NCI-H2171 (cell line): ENCODE results near the gene VEGFA.

ENCODE experiments used
- DNase-seq: peaks from one replicate; lab custom pipeline; 2025; lab: John Stamatoyannopoulos, UW

The VEGFA gene

DNA sequence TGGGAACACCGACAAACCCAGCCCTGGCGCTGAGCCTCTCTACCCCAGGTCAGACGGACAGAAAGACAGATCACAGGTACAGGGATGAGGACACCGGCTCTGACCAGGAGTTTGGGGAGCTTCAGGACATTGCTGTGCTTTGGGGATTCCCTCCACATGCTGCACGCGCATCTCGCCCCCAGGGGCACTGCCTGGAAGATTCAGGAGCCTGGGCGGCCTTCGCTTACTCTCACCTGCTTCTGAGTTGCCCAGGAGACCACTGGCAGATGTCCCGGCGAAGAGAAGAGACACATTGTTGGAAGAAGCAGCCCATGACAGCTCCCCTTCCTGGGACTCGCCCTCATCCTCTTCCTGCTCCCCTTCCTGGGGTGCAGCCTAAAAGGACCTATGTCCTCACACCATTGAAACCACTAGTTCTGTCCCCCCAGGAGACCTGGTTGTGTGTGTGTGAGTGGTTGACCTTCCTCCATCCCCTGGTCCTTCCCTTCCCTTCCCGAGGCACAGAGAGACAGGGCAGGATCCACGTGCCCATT is 15.3 kb downstream of the VEGFA start:
- no peak for DNase-seq

DNA sequence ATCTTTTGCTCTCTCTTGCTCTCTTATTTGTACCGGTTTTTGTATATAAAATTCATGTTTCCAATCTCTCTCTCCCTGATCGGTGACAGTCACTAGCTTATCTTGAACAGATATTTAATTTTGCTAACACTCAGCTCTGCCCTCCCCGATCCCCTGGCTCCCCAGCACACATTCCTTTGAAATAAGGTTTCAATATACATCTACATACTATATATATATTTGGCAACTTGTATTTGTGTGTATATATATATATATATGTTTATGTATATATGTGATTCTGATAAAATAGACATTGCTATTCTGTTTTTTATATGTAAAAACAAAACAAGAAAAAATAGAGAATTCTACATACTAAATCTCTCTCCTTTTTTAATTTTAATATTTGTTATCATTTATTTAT is 15.9 kb downstream of the VEGFA start:
- no peak for DNase-seq

DNA sequence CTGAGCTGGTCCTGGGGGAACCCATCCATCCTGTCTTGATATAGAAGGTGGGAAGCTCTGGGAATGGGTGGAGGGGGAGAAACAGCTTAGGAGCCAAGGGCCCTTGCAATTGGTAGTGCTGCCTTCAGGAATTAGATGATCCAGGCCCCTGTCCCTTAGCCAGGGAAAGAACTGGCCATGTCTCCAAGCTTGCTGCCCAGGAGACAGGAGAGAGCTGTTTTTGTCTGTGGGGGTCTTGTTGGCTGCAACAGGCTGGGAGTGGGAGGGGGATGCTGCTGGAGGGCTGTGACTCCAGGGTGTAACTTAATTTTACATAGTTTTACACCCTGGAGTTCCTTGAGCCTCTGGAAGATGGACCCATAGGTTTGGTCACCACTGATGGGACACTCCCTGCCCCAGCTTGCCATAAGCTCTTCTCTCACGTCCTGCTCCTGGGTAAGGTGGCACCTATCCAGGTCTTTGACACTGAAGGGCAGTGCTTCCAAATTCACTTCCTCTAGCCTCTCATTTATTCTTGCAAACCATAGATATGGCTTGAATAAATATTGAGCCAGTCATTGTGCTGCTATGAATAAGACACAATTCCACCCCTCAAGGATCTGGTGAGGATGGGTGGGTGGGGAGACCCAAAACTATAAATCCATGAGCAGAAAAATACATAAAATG is 16.8 kb downstream of the VEGFA start:
- no peak for DNase-seq

DNA sequence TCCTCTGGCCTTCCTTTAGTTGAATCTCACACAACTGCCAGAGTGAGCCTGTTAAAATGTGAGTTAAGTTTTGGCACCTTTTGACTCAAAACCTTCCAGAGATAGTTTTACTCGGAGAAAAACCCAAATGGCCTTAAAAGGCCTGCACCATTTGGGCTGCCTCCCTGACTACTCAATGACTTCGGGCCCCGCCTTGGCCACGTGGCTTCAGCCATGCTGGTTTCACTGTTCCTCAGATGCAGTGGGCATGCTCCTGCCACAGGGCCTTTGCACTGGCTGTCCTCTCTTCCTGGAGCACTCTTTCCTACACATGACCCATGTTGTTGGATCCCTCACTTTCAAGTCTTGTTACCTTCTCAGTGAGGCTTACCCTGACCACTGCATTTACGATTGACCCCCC is 18.3 kb downstream of the VEGFA start:
- no peak for DNase-seq

DNA sequence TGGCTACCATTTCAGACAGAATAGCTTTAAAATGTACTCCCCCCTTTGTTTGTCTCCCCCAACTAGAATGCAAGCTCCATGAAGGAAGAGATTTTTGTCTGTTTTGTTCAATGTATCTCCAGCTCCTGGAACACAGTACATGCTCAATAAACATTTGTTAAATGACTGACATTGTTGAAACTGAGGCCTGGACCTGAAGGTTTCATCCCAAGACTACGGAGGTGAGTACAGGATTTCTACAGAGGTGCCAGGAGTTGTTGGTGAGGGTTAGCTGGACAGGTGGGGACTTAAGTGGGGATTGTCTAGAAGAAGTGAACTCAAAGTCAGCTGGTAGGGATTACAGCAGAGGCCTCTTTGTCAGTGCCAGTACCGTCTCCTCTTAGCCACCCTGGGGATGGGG is 19.4 kb downstream of the VEGFA start:
- no peak for DNase-seq

DNA sequence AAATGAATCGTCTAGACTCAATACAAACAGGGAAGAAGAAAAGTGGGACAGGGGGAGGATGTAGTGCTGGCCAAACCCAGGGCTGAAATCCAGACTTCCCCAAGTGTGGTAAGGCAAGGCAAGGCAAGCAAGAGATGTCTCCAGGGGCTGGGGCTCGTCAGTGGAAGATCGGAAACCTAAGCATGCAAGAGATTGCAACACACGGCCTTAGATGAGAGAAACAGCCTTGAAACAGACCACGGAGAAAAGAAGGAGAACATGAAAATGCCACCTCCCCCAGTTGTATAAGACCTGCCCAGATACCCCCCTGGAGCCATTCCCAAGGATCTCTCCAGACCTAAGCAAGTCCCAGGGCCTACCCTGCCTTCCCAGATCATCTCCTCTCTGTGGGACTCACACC is 20.0 kb downstream of the VEGFA start:
- no peak for DNase-seq

DNA sequence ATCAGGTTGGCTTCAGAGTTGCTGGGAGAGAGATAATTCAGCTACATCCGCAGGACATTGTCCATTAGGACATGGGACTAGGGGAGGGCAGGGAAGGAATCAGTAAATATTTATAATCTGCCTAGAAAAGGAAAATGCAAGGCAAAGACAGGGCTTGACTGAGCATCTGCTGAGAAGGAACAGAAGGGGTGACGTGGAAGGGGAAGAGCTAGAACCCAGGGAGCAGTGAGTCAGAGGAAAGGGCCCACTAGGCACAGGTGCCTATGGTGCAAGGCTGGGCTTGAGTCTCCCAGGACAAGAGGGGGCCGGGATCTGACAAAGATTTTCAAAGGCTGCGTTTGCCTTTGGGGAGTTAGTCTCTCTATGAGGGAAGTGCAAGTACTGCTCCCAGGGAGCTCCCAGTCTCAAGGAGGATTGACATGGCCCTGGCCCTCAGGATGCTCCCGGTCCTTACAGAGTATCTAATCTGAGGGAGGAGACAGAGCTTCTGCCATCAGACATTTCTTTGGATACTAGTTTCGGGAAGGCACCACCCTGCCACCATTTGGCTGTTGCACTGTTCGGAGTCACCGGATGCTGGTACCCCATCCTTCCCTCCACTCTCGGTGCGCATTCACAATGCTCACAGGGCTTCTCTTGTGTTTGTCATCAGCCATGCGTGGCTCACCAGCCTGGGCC is 21.9 kb downstream of the VEGFA start:
- no peak for DNase-seq

DNA sequence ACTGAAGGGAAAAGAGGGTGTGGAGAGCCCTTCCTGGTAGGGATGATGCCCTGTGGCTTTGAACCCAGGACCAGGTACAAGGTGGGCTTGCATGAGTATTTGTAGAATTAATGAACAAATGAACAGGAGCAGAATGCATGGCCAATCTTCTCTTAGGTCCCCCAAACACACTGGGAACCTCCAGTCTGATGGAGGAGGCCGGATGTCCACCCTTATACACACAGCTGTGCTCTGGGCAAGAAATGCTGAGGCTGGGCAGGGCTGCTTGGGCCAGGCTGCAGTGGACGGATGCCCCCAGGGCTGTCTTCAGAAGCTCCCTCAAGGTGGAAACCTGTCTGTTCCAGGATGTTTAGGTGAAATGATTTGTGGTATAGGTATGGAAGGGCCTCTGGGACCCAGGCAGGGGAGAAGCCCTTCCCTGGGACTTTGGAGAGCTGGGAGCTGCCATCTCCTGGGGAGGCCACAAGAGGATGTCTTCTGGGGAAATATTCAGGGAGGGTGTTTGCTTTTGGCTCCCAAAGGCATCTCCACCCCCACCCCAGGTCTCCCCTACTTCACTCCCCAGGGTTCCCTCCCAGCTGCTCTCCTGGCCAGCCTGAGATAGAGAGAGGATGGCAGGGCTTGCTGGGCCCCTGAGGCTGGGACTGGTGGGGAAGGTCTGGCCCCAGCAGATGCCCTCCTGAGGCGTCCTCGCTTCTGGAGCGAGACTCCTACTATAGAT is 23.3 kb downstream of the VEGFA start:
- DNase-seq, result no peak

DNA sequence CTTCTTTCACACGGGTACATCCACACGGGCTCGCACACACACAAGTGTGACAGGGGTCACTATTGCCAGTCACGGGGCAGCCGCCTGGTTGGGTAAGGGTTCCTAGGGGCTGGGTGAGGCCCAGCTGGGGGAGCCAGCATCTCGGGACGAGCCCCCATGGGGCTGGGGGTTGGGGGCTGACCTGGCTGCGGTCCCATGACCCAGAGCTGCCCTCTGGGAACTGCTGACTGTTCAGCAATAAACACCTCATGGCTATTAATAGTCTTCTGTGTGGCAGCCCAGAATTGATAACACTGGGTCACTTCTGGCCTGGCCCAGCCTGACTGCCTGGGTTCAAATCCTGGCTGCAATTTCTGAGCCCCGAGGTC is 23.8 kb downstream of the VEGFA start:
- DNase-seq, result no peak

DNA sequence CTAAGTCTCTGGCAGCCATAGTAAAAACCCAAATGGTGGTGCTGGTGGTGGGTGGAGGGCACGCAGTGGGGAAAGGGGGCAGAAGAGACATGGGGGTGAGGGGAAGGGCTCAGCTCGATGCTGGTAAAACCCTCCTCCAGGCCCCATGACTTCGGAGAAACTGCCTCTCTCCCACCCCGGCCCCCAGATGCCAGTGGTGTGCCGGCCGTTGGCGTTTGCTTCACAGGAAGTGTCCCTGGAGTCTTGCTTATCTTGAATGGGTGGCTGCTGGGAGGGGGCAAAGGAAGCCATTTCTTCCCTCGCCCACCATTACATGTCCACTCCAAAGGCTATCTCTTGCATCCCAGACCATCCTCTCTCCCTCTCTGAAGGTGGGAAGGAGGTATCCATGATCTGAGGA is 25.4 kb downstream of the VEGFA start:
- no peak for DNase-seq

DNA sequence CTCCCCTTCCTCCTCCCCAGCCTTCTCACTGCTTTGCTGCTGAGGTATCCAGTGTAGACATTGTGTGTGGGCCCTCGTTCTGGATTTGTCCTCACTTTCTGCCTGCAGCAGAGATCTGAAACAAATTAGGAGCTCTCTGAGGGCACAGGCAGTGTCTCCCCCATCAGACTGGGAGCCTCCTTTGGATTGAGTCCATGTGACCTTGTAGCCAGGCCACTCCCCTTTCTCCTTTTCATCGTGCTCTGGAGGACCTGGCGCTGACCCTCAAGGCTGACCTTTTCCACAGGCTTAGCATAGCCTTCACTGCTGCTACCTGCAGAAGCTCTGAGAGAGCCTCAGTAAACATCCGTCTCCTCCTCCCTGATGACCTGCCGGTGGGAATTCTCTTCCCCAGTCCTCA is 26.2 kb downstream of the VEGFA start:
- DNase-seq, result no peak

DNA sequence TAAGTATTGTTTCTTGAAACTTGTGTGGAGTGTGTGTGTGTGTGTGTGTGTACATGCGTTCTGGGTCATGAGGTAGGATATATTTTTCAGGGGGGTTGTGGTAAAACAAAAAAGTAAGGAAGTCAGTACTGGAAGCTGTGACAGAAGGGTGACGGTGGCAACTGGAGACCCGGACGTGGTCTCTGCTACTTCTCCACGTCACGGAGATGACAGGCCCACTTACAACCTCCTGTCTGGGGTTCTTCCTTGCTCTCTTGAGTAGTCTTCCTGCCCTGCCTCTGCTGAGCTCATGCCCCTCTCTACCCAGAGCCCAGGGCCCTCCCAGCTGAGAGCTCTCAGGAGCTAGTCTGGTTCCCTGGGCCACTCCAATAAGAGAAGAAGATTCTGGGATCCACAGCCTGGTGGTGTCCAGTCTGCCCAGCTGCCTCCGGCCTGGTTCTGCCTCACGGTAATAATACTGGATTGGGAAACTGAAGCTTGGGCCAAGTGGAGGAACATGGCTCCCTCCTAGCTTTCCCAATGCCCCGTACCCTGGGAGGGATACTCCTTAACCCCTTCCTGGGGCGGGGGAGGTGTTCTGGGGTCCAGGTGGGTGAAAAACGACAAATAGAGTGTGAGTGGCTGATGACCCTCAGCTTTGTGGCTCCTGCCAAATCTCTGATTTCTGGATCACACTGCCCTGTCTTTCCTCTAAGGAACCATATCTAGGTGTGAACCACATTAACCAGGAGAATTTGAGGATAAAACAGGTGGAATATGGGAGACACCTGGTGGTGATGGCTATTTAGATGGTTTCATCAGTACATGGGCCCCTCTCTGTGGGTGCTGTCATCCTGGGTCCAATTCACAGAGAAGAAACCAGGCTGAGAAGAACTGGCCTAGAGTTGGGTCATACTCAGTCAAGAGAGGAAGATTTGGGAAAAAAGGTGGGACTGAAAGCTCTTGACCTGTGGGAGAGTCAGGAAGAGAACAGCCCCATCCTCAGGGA is 27.2 kb downstream of the VEGFA start:
- no peak for DNase-seq

DNA sequence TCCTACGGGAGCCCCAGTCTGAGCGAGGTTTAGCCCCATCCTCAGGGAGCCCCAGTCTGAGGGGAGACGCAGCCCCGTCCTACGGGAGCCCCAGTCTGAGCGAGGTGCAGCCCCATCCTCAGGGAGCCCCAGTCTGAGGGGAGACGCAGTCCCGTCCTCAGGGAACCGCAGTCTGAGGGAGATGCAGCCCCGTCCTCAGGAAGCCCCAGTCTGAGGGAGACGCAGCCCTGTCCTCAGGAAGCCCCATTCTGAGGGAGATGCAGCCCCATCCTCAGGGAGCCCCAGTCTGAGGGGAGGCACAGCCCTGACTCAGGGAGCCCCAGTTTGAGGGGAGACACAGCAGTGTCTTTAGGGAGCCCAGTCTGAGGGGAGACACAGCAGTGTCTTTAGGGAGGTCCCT is 27.9 kb downstream of the VEGFA start:
- DNase-seq, result no peak

DNA sequence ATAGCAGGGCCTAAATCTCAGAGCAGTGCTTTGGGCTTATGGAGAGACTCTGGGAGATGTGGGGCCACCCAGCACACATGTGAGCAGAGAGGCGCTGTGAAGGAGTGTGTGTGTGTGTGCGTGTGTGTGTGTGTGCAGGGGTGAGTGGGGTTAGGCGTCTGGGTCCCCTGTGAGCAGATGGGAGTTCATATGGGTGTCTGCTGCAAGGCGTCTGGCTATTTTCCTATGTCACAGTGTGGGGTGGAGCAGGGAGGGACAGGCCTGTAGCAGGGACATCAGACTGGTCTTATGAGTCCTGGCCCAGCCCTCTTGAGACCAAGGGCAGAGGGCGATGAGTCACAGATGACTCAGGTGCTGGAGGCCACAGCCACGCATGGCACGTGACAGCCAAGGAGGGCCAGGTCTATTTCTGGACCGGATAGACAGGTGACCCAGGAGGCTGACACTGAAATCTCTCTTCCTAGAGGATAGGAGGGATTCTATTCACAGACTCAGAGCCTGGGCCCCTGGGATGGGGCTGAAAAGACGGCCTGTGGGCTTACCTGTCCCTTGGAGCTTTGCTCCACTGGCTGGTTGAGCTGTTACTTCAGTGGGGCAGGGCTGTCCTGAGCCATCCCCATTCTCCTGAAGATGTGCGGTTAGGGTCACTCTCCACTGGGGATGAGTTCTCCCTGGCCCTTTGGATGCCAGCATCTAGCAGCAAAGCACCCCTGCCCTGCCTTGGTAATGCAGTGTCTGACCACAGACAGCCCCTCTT is 28.9 kb downstream of the VEGFA start:
- no peak for DNase-seq

DNA sequence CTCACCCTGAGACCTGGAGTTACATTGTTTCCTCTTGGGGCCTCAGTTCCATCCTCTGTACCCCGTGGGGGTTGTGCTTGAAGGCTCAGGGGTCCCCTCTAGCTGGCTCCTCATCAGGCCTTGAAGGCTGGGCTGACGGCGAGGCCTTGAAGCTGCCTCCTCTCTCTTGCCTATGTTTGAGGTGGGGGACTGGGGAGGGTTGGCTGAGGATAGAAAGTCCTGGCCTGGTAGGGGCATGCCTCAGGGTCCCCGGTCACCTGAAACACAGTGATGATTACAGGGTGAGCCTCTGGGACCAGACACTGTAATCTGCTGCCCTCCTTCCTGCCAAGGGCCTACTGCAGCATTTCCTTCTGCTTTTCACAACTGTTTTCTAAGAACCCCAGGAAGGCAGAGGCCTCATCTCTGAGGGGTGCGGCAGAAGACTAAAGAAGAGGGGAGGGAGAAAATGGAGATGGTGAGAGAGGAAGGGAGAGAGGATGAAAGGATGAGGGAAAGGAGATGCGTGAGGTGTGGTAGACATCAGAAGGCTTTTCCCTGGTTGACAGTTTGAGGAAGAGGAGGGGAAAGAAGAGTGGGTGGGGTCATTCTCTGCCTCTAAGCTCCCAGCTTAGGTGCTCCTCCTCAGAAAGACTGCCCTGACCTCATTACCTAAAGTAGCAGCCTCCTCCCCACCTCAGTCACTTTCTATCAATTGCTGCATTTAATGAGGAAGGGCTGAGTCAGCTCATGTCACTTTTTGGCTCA is 29.7 kb downstream of the VEGFA start:
- DNase-seq, result no peak

DNA sequence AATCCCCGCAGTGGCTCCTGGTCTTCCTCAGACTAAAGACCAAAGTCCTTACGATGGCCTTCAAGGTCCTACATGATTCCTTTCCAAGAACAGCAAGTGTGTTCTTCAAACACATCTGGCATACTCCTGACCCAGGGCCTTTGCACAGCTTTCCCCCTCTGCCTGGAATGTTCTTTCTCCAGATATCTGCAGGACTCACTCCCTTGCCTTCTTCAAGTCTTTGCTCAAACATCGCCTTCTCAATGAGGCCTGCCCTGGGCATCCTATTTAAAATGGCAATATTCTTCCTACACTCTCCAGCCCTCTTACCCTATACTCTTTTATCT is 30.2 kb downstream of the VEGFA start:
- DNase-seq, result no peak

DNA sequence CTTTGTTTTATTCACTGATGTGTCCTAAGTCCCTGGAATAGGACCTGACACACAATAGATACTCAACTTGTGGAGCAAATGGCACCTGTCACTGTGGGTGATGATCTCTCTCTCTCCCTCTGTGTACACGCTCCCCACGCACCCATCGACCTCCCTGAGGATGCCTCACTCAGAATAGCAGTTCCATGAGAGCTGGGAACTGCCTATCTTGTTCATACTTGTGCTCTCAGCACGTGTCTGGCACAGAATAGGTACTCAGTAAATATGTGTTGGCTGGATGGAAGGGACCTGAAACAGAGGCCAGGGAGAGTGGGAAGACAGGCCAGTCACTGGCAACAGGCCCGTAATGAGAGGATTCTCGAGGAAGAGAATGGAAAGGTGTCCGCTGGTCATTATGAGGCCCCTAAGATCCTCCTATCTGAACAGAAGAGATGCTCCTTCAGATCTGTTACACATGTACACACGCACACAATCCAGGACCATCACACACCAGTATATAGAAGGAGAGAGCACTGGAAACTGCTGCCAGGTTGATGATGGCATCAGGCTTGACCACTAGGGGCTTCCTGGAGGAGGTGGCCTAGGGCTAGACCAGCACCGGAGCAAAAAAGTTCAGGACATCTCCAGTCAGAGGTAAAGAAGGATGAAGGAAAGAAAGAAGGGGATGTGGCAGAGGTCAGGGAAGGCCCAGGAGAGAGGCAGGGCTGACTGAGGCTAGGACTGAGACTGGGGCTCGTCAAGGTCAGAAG is 30.9 kb downstream of the VEGFA start:
- no peak for DNase-seq

DNA sequence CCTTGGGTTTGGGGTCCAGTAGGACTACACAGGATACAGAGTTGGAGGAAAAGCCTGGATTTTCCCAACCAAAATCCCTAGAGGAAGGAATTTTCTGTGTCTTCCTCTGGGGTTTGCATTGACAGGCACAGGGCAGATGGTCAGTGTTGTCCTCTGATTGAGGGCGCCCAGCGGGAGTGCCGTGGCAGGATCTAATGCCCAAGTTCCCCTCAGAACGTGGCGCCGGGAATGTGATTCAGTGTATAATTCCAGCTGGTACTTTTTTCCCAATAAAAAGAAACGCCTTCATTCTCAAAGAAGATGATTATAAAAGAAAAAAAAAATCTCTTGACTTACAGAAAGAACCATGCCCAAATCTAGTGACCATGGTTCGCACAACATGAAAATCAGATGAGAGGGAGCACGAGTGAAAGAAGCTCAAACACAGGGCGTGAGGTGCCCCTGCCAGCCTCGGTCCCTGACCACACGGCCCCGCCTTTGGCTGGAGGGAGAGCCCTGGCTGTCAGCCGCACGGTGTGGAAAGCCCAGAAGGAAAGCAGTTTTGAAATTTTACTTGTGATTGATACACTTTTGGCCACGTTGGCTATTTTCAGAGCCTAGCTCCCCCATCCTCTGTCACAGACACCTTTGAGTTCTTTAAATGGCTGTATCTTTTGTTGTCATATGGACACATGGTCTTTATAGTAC is 31.6 kb downstream of the VEGFA start:
- no peak for DNase-seq

DNA sequence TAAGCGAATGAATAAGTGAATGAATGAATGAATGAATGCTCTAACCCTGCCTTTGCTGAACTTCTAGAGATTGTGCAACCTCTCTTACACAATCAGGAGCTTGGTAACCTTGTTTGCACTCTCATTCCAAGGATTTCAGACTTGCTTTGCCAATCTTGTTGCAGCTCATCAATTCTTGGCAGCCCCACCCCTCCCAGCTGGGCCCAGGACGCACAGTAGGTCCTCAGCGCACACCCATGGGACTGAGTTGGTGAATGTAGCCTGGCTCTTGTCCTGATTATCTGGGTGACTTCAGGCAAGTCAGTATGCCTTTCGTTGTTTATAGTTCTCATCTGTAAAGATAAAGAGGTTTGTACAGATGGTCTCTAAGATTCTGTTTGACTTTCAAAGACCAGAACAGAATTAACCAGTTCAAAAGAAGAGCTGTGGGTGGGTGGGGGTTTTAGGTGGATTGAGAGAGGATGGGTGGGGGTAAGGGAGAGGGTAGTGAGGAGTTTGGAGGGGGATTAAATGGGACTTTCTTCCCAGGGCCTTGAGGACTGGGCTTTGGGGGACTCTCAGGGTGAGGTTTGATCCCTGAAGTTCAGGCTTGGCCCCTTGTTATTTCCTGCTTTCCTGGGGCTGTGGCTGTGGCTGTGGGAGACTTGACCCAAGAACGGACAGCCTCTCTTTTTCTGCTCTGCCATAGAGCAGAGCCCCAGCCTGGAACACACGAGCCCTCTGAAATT is 33.2 kb downstream of the VEGFA start:
- no peak for DNase-seq
